ENCODE measurements around the gene GALNT11.
"Not testable (repeated sequence)": the region's sequence is repeated elsewhere in the genome, so short reads cannot be mapped to it uniquely, and the experiment has no call there.

DNA sequence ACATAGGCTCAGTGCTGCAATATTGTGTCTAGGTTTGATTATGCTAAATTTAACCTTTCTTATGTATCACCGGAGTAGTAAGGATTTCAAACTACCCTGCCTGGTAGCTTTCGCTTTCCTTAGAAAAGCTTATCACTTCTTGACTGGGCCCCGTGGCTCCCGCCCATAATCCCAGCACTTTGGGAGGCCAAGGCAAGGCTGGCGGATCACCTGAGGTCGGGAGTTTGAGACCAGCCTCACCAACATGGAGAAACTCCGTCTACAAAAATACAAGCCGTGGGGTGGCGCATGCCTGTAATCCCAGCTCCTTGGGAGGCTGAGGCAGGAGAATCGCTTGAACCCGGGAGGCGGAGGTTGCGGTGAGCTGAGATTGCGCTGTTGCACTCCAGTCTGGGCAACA lies 49.9 kb downstream of the GALNT11 start:
- TF ChIP-seq SPI1 (IDR thresholded peaks at IDR 0.05; ENCODE audit: low read depth, low read length); POLR2AphosphoS5 (IDR thresholded peaks at IDR 0.05; ENCODE audit: low read depth, low read length); POLR2A (IDR thresholded peaks at IDR 0.05; ENCODE audit: low read depth, low read length); TAF1 (IDR thresholded peaks at IDR 0.05; ENCODE audit: low read depth, low read length); PAX5 (IDR thresholded peaks at IDR 0.05; ENCODE audit: insufficient read depth, low read length, severe bottlenecking); POU2F2 (IDR thresholded peaks at IDR 0.05; ENCODE audit: low read depth, low read length): not testable (repeated sequence)

Measured in GM12891 (cell line).